BE2C (cell line): ENCODE results near the gene WDR20.
A peak's percentile ranks its signal among the peaks of the same experiment; 100 is the strongest.

Source experiments
- DNase-seq: peaks from one replicate; pipeline ENCODE4 v3.0.0-alpha.2; 2020
- H3K27me3 ChIP-seq: fragments of 250-450 bp; sonication (Bioruptor Pico); 2 replicates; pipeline ENCODE4 v1.5.1; 2020; ENCODE audit warnings: mild to moderate bottlenecking
- H3K36me3 ChIP-seq: fragments of 250-450 bp; sonication (Bioruptor Pico); 2 replicates; pipeline ENCODE4 v1.5.1; 2020; ENCODE audit warnings: mild to moderate bottlenecking
- H3K4me1 ChIP-seq: fragments of 250-450 bp; sonication (Bioruptor Pico); 2 replicates; pipeline ENCODE4 v1.5.1; 2020
- H3K4me3 ChIP-seq: 2 replicates; pipeline ENCODE4 v1.5.1; 2011; ENCODE audit warnings: low read depth, low read length
- H3K9me3 ChIP-seq: fragments of 250-450 bp; sonication (Bioruptor Pico); 2 replicates; pipeline ENCODE4 v1.5.1; 2020
- CTCF ChIP-seq: IDR thresholded peaks from 2 replicates; pipeline ENCODE4 v1.5.1; 2012; ENCODE audit warnings: mild to moderate bottlenecking, low read depth, low read length

The WDR20 gene

GRCh38 chr14:102187568-102188001 is 47.9 kb downstream of the WDR20 start:
- TF ChIP-seq CTCF: no peak
- Histone ChIP-seq H3K36me3 (no peaks in the 10 kb centered on the region), H3K4me3 (no peak overlapping the region), H3K4me1 (peaks cover 30% of the 10 kb centered on the region), H3K27me3 (no peaks in the 10 kb centered on the region), H3K9me3 (no peaks in the 10 kb centered on the region)
- DNase-seq: peak; percentile 31

GRCh38 chr14:102188187-102188586 is 48.5 kb downstream of the WDR20 start:
- DNase-seq: no peak
- Histone ChIP-seq H3K9me3 (no peaks in the 10 kb centered on the region), H3K27me3 (no peaks in the 10 kb centered on the region), H3K36me3 (no peaks in the 10 kb centered on the region), H3K4me3 (no peak overlapping the region), H3K4me1 (peaks cover 34% of the 10 kb centered on the region)
- TF ChIP-seq CTCF: no peak

DNA sequence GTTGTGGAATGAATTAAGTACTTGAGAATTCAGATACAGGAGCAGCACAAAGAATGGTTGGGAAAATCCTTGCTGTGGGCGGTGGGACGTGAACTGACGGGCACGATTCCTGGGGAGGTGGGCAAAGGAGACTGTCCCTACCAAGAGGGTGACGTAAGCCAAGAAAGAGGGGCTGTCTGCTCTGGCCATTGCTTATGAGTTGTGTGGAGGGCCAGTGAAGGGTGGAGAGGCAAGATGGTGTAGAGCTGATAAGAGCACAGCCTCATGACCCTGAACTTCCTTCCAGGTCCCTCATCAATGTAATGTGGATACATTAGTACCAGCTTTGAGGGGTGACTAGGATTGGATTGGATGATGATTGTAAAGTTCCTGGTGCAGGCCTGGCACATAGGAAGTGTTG is 50.2 kb downstream of the WDR20 start:
- Histone ChIP-seq H3K4me3 (no peak overlapping the region), H3K9me3 (no peaks in the 10 kb centered on the region), H3K4me1 (peaks cover 40% of the 10 kb centered on the region), H3K27me3 (no peaks in the 10 kb centered on the region), H3K36me3 (peaks cover 2% of the 10 kb centered on the region)
- no peak for TF ChIP-seq CTCF
- DNase-seq: no peak

GRCh38 chr14:102192840-102193502 is 53.3 kb downstream of the WDR20 start:
- Histone ChIP-seq H3K9me3 (no peaks in the 10 kb centered on the region), H3K4me1 (peaks cover 36% of the 10 kb centered on the region), H3K27me3 (no peaks in the 10 kb centered on the region), H3K4me3 (no peak overlapping the region), H3K36me3 (peaks cover 17% of the 10 kb centered on the region)
- DNase-seq: peak; percentile 49
- TF ChIP-seq CTCF: no peak

- no peaks in the 10 kb centered on the region for H3K27me3 ChIP-seq
- H3K36me3 ChIP-seq: peaks cover 29% of the 10 kb centered on the region
- TF ChIP-seq CTCF: no peak
- DNase-seq: no peak
- H3K4me3 ChIP-seq: no peak overlapping the region
- no peaks in the 10 kb centered on the region for H3K9me3 ChIP-seq
- H3K4me1 ChIP-seq: peaks cover 34% of the 10 kb centered on the region
Observed at GRCh38 chr14:102194856-102195255, 55.2 kb downstream of the WDR20 start.

GRCh38 chr14:102195446-102195845 is 55.7 kb downstream of the WDR20 start:
- Histone ChIP-seq H3K36me3 (peaks cover 29% of the 10 kb centered on the region), H3K27me3 (no peaks in the 10 kb centered on the region), H3K4me3 (no peak overlapping the region), H3K4me1 (peaks cover 28% of the 10 kb centered on the region), H3K9me3 (no peaks in the 10 kb centered on the region)
- no peak for DNase-seq
- no peak for TF ChIP-seq CTCF
